ENCODE measurements around the gene CEP76.

CEP76 gene

GRCh38 chr18:12702221-12703095 lies at the start of gene CEP76, which contains the start of gene PSMG2:
Gene CEP76, minus strand, starts transcription at chr18:12702723. Its CDS starts 175 bp downstream, at chr18:12702548.
Gene PSMG2, plus strand, starts transcription at chr18:12703042. Its CDS starts 66 bp downstream, at chr18:12703108.
- peak; percentile 65 to 67 for DNase-seq (ENCODE audit: low read depth in 2 of 2)

- no peak for DNase-seq (ENCODE audit: low read depth in 2 of 2)
Measured at GRCh38 chr18:12751891-12752290, 49.4 kb upstream of the CEP76 start.

GRCh38 chr18:12751503-12751884 lies 49.0 kb upstream of the CEP76 start:
- no peak for DNase-seq (ENCODE audit: low read depth in 2 of 2)

- DNase-seq (ENCODE audit: low read depth in 2 of 2): no peak
Measured at GRCh38 chr18:12750715-12751502, 48.4 kb upstream of the CEP76 start.

- no peak for DNase-seq (ENCODE audit: low read depth in 2 of 2)
Measured at GRCh38 chr18:12750076-12750714, 47.7 kb upstream of the CEP76 start.

- DNase-seq (ENCODE audit: low read depth in 2 of 2): no peak
Measured at GRCh38 chr18:12749121-12749520, 46.6 kb upstream of the CEP76 start.

- DNase-seq (ENCODE audit: low read depth in 2 of 2): no peak
Measured at GRCh38 chr18:12748671-12749070, 46.1 kb upstream of the CEP76 start.

GRCh38 chr18:12747530-12748315 lies 45.2 kb upstream of the CEP76 start:
- no peak for DNase-seq (ENCODE audit: low read depth in 2 of 2)

- no peak for DNase-seq (ENCODE audit: low read depth in 2 of 2)
Measured at GRCh38 chr18:12745095-12745795, 42.7 kb upstream of the CEP76 start.

- DNase-seq (ENCODE audit: low read depth in 2 of 2): no peak
Measured at GRCh38 chr18:12744103-12744502, 41.6 kb upstream of the CEP76 start.

- DNase-seq (ENCODE audit: low read depth in 2 of 2): no peak
Measured at GRCh38 chr18:12742453-12742852, 39.9 kb upstream of the CEP76 start.

- DNase-seq (ENCODE audit: low read depth in 2 of 2): no peak
Measured at GRCh38 chr18:12741351-12741750, 38.8 kb upstream of the CEP76 start.

GRCh38 chr18:12737243-12737902 lies 34.9 kb upstream of the CEP76 start:
- DNase-seq (ENCODE audit: low read depth in 2 of 2): no peak

GRCh38 chr18:12726774-12727550 lies 24.4 kb upstream of the CEP76 start:
- DNase-seq (ENCODE audit: low read depth in 2 of 2): peak; percentile 7 to 17

- DNase-seq (ENCODE audit: low read depth in 2 of 2): no peak
Measured at GRCh38 chr18:12726331-12726730, 23.8 kb upstream of the CEP76 start.

GRCh38 chr18:12722731-12723130 lies 20.2 kb upstream of the CEP76 start:
- DNase-seq (ENCODE audit: low read depth in 2 of 2): no peak

- DNase-seq (ENCODE audit: low read depth in 2 of 2): no peak
Measured at GRCh38 chr18:12721495-12722275, 19.2 kb upstream of the CEP76 start.

GRCh38 chr18:12711446-12711845 lies 8.9 kb upstream of the CEP76 start:
- DNase-seq (ENCODE audit: low read depth in 2 of 2): no peak

GRCh38 chr18:12703664-12704063 lies 1.1 kb upstream of the CEP76 start:
- DNase-seq (ENCODE audit: low read depth in 2 of 2): no peak
